Dermis microvascular lymphatic vessel endothelial cell (primary cell): ENCODE results near the gene SERTM1. TPM values are rescaled to one million over a fixed set of nuclear protein-coding genes. Genes with fewer than 3 reads are reported as not detected.

Experiments used
- DNase-seq, 2 donors: peaks; one replicate each; pipeline versions ENCODE4 v3.0.0 to v3.0.0-alpha.2; 2010; ENCODE audit warnings: low read depth in 2 of 2
- total RNA-seq: library from RNA; depleted of rRNA; stranded (reverse); fragments of >200 nt; gene quantifications from 2 replicates; pipeline ENCODE4 v1.2.1, GENCODE V29; 2014

The SERTM1 gene
- under 0.01 TPM in 1 of 2 replicates, not detected in the other for total RNA-seq

GRCh38 chr13:36673838-36674326 lies at the start of gene SERTM1:
TSS of gene SERTM1 (plus strand) at chr13:36674020. CDS start at chr13:36695079, 21,059 bp downstream.
- peak; percentile 5 to 37 for DNase-seq

GRCh38 chr13:36628377-36629056 lies 45.3 kb upstream of the SERTM1 start:
- DNase-seq = no peak

- DNase-seq = no peak
Measured at GRCh38 chr13:36629057-36629385, 44.8 kb upstream of the SERTM1 start.

GRCh38 chr13:36630181-36630803 lies 43.5 kb upstream of the SERTM1 start:
- DNase-seq = no peak

- no peak for DNase-seq
Measured at GRCh38 chr13:36639610-36640009, 34.2 kb upstream of the SERTM1 start.

GRCh38 chr13:36650611-36651010 lies 23.2 kb upstream of the SERTM1 start:
- no peak for DNase-seq

- no peak for DNase-seq
Measured at GRCh38 chr13:36665630-36666029, 8.2 kb upstream of the SERTM1 start.

- DNase-seq = no peak
Measured at GRCh38 chr13:36666477-36667229, 7.2 kb upstream of the SERTM1 start.

GRCh38 chr13:36668316-36668715 lies 5.5 kb upstream of the SERTM1 start:
- no peak for DNase-seq

- no peak for DNase-seq
Measured at GRCh38 chr13:36673352-36673751, 468 bp upstream of the SERTM1 start.

GRCh38 chr13:36674337-36675212 lies 755 bp downstream of the SERTM1 start:
- DNase-seq = no peak

GRCh38 chr13:36675213-36675536 lies 1.4 kb downstream of the SERTM1 start:
- no peak for DNase-seq

- DNase-seq = no peak
Measured at GRCh38 chr13:36680913-36681312, 7.1 kb downstream of the SERTM1 start.

- DNase-seq = no peak
Measured at GRCh38 chr13:36681894-36682624, 8.2 kb downstream of the SERTM1 start.

GRCh38 chr13:36683701-36684100 lies 9.9 kb downstream of the SERTM1 start:
- no peak for DNase-seq

GRCh38 chr13:36685927-36686326 lies 12.1 kb downstream of the SERTM1 start:
- DNase-seq = no peak

GRCh38 chr13:36696410-36697010 lies 22.7 kb downstream of the SERTM1 start:
- DNase-seq = no peak

- DNase-seq = no peak
Measured at GRCh38 chr13:36700170-36700569, 26.4 kb downstream of the SERTM1 start.

GRCh38 chr13:36706755-36707154 lies 32.9 kb downstream of the SERTM1 start:
- DNase-seq = no peak

GRCh38 chr13:36709136-36709890 lies 35.5 kb downstream of the SERTM1 start:
- DNase-seq = no peak
